Measurements from ENCODE around the gene BTD.
"Not testable (repeated sequence)": the region's sequence is repeated elsewhere in the genome, so short reads cannot be mapped to it uniquely, and the experiment has no call there.

The BTD gene, protein sequence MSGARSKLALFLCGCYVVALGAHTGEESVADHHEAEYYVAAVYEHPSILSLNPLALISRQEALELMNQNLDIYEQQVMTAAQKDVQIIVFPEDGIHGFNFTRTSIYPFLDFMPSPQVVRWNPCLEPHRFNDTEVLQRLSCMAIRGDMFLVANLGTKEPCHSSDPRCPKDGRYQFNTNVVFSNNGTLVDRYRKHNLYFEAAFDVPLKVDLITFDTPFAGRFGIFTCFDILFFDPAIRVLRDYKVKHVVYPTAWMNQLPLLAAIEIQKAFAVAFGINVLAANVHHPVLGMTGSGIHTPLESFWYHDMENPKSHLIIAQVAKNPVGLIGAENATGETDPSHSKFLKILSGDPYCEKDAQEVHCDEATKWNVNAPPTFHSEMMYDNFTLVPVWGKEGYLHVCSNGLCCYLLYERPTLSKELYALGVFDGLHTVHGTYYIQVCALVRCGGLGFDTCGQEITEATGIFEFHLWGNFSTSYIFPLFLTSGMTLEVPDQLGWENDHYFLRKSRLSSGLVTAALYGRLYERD

DNA sequence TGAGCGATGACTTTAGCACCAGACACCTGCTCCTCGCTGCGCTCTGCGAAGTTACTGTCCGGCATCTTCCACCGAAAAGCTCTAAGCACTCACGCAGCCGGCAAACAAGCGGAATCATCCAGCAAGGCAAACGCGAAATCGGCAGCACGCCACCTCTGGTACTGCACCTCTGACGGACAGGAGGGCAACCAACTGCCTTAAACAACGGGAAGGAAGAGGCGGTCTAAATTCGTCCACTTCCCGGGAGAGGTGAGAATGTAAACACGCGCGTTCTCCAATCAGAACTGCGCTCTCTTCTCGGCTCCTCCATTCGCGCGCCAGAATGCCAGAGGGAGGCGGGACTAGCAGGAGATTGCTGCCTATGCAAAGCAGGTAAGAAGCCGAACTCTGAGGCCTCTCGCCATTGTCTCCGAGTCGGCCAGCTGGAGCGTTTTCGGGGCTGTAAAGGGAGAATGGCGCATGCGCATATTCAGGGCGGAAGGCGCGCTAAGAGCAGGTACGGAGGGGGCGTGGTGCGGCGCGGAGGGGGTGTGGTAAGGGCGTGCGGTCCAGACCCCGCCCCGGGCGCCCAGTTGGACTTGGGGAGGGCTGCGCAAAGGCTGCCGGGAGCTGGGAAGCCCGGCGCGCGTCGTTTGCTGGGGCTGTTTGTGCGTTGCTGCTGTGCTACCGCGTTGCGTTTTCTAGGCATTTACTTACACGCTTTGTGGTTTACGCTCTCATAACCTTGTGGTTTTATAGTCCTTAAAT lies at the start of gene BTD, which contains the start of gene HACL1:
TSS of gene BTD (plus strand) at position 347 of the 747 bp plus-strand sequence. CDS start 33,695 bp downstream, outside the sequence.
TSS of gene HACL1 (minus strand) at position 171 of the 747 bp plus-strand sequence. CDS start at position 65, 106 bp downstream.
- DNase-seq: peak; percentile 98 to 99

DNA sequence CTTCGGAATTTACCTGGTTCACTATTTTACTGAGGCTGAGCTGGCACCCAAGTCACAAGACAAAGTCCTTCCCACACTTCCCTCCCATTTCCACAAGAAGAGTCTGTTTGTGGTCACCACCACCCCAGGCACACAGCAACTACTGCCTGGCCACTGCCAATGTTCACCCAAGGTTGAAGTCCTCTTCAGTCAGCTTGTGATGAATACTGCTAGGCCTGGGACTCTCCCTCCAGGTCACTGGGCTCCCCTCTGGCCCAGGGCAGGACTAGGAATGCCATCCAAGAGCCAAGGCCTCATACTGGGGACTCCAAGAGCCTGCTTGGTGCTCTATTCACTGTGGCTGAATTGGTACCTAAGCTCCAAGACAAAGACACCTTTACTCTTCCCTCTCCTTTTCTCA lies 49.6 kb upstream of the BTD start:
- no peak for DNase-seq

DNA sequence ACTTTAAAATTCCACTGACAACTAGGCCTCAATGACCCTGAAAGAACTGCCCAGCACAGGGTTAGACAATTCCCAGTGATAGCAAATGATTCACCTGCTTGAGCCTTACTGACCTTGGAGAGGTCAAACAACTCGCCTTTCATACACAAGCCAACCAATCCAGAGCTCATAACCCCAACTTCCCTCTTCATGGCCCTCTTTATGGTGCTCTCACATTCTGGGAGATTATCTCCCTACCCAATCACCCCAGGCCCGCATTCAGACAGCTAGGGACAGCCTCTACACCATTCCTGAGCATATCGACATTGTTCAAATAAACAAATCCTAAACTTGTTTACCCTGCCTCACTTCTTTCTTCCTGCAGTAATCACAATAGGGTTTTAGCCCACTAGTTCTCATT lies 47.8 kb upstream of the BTD start:
- no peak for DNase-seq

DNA sequence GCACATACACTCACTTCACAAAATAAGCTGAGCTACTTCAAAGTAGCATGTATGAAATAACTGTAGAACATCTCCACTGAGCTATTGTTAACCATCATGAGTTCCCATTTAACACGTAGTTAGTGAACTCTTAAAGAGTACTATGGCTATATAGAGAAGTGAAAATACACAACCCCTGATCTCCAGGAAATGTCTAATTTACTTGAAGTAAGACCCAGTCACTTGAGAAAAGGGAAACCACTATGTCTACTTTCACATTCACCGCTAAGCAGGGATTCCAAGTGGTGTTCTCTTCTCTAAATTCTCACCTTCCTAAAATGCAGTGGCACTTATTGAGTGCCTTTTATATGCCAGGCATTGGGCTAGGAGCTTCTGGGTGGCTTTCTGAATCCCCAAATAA lies 45.0 kb upstream of the BTD start:
- DNase-seq: peak in 1 of 2 donors; percentile 39

DNA sequence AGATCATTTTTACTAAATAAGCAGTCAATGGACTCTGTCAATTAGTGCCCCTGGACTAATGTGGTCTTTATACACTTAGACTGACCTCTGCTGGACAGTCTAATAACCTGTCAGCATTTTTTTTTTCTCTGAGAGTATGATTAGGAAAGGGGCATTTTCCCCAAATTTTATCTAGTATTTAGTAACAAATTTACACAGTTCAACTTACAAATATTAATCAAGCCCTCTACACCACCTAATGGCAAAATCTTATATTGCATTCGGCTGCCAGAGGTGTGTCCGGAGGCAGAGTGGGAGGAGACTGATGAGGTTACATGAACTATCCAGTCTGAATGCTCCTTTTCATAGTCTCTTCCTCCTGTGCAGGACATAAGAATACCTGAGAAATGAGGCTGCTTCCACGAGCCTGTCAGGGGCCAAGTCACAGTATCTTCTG lies 44.0 kb upstream of the BTD start:
- DNase-seq: peak; percentile 74 to 89

DNA sequence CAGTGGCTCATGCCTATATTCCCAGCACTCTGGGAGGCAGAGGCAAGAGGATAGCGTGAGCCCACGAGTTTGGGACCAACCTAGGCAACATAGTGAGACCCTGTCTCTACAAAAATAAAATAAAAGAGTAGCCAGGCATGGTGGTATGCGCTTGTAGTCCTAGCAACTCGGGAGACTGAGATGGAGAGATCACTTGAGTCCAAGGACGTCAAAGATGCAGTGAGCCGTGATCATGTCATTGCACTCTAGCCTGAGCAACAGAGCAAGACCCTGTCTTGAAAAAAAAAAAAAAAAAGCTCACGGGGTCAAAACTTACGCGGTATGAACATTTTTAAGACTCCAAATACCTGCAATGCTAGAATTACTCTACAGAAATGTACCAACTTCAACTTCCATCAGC lies 43.0 kb upstream of the BTD start:
- DNase-seq: no peak

DNA sequence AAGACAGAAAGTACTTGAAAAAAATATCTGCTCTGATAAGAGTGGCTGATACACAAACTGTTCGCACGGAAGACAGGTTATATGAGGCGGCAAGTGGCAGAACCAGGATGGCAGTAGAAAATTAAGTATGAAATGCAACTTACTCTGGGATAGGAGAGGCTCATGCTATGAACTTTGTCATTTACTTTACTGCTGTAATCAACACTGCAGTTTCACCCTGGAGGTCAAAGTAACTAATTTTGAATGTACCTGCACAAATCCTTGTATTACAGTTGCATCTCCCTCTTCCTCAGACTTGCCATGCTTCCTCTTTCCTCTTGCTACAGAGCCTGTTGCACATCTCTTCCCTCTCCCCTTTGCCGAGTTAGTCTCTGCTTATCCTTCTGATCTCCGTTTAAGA lies 39.0 kb upstream of the BTD start:
- no peak for DNase-seq

DNA sequence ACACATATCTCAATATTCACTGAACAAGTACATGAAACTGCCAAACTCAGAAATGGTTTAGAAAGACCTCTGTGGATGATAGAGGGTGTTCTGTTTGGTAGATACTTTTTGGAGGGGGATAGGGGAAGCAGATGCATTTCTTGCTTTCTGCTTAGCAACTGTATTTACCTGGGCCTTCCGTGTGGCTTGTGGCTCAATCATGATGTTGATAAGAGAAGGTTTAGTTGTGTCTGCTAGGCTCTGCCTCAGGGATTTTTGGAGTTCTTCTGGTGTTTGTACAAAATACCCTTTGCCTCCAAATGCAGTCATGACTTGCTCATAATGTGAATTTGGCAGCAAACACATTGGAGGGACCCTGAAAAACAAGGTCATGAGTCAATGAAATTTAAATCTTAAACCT lies 38.4 kb upstream of the BTD start:
- DNase-seq: no peak

DNA sequence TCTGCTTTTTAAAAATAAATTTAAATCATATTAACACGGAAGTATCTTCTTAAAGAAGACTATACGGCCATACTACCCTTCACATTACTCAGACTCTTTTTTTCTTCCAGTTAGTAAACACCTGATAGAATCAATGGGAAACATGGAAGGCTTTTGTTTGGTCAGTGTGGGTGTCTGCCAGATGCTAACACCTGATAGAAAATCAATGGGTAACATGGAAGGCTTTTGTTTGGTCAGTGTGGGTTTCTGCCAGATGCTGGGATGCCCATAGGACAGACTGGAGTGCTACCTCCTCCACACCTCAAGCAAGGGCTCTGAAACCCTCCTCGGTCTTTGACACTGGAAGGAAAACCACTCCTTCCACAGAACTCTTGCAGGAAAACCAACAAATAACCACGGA lies 29.4 kb upstream of the BTD start:
- no peak for DNase-seq

DNA sequence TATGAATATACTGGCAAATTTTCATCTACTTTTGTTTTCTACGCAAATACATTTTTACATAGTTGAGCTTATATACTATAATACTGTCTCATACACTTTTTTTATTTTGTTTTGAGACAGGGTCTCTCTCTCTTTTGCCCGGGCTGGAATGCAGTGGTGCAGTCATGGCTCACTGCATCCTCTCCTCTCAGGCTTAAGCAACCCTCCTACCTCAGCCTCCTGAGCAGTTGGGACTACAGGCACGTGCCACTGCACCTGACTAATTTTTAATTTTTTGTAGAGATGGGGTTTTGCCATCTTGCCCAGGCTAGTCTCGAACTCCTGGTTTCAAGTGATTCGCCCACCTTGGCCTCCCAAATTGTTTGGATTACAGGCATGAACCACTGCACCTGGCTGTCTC lies 26.1 kb upstream of the BTD start:
- no peak for DNase-seq

DNA sequence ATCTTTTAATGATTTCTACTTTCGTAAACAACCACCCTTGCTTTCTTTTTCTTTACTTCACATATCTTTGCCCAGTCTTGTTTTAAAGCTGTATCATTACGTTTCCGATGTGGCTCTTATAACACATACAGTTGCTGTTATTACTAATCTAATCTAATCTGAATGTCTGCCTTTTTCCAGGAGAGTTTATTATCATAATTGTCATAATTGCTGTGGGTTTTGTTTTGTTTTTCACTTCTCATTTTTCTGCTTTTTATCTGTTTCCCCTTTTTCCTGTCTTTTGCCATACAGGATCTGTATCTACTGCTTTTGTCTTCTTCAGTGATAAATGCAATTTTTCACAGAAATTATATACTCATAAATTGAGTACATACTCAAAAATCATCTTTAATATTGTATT lies 25.1 kb upstream of the BTD start:
- no peak for DNase-seq

DNA sequence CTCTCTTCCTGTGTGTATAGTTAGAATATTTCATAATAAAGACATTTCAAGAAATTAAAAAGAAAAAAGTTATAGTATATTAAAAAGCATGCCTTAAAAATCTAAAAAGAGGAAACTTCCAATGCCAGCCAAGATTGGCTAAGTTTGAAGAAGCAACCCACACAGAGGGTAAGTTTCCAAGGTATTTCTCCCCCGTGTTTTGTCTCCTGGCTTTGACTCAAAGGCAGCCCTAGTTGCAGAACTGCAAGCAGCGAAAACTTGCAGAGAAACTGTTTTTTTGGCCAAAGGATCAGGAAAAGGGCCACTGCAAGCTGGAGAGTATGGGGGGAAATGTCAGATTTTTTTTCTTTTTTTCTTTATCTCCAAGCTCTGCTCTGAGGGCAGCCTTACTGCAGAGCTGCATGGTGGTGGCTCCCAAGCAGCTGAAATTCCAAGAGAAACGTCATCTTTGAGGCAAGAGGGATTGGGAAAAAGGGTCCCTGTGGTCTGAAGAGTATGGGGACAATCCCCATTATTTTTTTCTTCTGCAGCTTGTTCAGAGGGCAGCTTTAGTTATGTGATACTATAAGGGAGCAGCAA lies 23.2 kb upstream of the BTD start:
- no peak for DNase-seq

DNA sequence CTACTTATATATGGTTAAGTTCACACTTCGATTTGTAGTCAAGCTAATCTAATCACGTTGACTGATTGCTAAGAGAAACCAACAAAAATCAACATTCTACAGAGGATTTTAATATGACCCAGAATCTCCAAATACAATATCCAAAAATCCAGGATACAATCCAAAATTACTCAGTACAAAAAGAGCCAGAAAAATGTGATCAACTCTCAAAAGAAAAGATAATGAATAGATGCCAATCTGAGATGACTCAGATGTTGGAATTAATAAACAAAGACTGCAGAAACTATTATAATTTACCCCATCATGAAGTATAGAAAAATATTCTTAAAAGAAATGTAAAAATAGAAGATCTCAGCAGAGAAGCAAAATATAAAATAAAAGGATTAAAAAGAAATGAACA lies 22.5 kb upstream of the BTD start:
- no peak for DNase-seq

DNA sequence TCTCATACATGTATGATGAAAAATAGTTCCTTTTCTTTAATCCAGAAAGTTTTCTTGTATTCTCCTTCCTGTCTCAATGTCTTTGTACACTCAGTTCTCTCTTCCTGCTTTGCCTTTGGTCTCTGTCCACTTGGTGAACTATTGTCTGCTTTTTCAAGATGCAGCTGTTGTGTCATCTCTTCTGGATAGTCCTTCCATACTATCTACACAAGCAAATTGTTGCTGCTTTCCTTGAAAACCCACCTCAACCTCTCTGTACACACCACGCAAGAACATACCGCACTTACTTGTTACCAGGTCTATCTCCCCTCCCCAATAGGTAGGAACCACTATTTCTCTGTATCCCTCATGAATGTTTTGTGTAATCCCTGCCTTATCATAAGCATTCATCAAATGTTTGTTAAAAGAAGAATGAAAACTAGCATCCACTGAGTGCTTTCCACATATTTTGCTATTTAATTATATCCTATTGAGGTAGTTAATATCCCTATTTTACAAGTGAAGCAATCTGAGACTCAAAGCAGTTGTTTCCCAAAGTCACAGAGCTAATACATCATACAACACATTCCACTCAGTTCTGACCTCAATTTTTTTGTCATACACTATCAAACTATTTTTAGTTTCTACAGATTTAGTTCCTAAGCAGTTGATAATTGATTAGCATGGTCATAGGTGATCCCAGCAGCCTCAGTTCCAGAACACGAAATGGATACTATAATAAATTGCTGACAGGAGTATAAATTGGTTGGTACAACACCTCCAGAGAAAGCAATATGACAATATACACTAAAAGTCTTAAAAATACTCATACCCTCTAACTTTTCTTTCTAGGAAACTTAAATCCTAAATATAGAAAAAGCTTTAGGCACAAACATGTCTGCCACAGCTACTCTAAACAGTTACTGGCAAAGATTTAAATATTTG lies 19.8 kb upstream of the BTD start:
- DNase-seq: no peak

DNA sequence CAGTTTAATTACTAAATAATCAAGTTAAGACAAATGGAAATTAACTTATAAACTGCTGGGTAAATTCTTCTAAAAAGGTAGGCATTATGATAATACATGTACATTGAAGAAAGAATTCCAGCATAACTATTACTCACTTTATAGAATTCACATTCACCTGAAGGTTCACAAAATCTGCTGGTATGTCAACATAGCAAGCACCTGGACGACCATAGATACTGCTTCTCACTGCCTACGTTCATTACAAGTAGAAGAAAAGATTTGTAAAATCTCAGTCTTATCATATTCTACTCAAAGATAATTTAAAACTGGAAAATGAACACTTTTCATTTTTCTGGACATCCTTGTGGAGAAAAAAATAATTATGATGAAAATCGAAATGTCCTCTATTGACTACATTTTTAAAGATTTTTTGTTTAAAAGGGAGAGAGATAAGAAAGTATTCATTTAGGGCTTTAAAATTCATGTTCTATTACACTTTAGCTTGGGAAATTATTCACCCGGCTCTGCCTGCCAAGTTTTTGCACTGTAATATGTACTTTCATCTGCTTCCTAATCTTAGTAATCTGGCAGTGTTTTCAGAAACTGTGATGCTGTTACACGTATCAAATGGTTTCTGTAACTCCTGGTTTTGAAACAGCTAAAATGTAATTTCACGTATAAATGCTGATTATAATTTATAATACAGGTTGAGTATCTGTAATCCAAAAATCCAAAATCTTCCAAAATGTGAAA lies 16.3 kb upstream of the BTD start:
- no peak for DNase-seq

DNA sequence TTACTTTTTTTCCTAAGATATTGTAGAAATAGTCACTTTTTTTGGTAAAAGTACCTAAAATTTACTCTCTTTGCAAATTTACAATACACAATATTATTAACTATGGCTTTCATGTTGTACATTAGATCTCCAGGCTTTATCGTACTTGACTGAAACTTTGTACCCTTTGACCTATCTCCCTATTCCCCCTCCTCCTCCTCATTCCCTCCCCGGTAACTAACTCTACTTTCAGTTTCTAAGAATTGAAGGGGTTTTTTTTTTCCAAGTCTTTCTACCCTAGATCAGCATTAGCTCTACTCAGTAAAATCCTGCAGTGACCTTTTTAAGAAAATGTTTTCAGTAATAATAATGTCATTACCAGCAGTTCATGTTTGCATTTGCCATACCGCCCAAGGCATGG lies 10.3 kb upstream of the BTD start:
- no peak for DNase-seq

DNA sequence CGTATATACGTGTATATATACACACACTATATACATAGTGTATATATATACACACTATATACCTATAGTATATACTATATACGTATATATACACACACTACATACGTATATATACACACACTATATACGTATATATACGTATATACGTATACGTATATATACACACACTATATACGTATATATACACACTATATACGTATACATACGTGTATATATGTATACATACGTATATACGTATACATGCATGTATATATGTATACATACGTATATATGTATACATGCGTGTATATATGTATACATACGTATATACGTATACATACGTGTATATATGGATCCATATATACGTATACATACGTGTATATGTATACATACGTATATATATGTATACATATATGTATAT lies 9.6 kb upstream of the BTD start:
- DNase-seq: no peak

DNA sequence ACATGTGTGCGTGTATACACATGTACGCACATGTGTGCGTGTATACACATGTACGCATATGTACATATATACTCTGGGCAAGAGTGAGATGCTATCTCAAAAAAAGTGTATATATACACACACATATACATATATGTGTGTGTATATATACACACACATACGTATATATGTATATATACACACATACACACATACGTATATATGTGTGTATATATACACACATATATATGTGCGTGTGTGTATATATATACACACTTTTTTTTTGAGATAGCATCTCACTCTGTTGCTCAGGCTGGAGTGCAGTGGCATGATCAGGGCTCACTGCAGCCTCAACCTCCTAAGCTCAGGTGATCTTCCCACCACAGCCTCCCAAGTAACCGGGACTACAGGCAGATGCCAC lies 8.6 kb upstream of the BTD start:
- no peak for DNase-seq

DNA sequence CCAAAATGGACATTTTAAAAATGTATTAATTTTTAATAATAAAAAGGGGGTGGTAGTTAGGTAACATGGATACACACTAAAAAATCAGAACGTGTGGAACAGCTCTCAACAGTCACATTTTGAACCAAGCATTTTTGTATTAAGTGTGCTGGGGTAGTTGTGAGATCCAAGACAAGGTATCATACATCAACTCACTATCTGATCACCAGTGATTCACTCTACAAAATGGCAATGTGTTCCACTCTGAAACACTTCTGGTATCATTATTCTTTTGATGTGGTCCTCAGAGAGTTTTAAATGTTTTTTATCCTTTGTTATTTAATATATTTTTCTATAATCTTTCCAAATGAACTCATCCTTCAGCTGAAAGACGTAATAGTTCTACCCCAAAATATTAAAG lies 5.6 kb upstream of the BTD start:
- DNase-seq: no peak

DNA sequence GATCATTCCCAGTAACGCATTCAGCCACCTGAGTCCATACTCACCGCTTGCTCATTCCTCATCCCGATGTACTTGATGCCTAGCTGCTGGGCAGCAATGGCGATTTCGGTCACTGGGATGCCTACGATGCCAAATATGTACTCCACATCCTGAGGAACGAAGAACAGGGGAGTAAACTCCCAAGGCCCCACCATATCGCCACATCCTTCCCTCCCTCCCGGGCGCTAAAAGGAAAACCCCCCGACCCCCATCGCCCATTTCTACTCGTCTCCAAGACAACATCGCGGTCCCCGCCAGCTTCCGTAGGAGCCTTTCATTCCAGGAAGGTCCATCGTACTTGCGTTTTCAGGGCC lies 523 bp upstream of the BTD start:
- no peak for DNase-seq

DNA sequence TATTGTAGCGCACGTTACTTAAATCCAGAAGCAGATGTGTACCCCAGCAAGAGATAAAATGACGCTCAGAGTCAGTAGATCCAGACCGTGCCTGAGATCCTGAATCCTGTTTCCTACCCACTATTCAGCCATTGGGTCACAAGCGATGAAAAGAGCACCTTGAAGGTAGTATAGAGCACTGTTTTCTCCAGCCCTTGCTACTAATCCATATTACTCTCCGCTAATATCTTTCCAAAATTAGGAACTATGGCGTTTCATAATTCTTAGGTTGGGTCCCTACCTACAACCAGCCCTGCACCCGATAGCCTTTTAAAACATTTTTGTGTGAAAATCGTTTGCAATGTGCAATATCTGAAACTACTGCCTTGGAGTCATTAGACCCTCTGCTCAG lies 596 bp downstream of the BTD start:
- DNase-seq: no peak

DNA sequence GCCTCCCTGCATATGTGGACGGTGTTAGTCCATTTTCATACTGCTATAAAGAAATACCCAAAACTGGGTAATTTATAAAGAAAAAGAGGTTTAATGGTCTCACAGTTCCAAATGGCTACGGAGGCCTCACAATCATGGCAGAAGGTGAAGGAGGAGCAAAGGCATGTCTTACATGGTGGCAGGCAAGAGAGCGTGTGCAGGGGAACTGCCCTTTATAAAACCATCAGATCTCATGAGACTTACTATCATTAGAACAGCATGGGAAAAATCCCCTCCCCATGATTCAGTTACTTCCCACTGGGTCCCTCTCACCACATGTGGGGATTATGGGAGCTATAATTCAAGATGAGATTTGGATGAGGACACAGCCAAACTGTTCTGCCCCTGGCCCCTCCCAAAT lies 1.3 kb downstream of the BTD start:
- DNase-seq: not testable (repeated sequence)

Data from CD4-positive, alpha-beta T cell treated with Interleukin-4 for 1 hour (primary cell).